GM18505 (cell line): ENCODE measurements around the gene CGB8.

ENCODE experiments used
- ATAC-seq: cut with Tn5 transposase; IDR thresholded peaks from one replicate; pipeline ENCODE4 v1.9.1; 2021; ENCODE audit not compliant: unreplicated experiment
- POLR2A ChIP-seq: IDR thresholded peaks from 4 replicates; pipeline ENCODE4 v1.6.1; 2011; ENCODE audit warnings: borderline replicate concordance; ENCODE audit not compliant: insufficient read depth, insufficient read length; ENCODE audit errors: extremely low read depth

CGB8 gene

DNA sequence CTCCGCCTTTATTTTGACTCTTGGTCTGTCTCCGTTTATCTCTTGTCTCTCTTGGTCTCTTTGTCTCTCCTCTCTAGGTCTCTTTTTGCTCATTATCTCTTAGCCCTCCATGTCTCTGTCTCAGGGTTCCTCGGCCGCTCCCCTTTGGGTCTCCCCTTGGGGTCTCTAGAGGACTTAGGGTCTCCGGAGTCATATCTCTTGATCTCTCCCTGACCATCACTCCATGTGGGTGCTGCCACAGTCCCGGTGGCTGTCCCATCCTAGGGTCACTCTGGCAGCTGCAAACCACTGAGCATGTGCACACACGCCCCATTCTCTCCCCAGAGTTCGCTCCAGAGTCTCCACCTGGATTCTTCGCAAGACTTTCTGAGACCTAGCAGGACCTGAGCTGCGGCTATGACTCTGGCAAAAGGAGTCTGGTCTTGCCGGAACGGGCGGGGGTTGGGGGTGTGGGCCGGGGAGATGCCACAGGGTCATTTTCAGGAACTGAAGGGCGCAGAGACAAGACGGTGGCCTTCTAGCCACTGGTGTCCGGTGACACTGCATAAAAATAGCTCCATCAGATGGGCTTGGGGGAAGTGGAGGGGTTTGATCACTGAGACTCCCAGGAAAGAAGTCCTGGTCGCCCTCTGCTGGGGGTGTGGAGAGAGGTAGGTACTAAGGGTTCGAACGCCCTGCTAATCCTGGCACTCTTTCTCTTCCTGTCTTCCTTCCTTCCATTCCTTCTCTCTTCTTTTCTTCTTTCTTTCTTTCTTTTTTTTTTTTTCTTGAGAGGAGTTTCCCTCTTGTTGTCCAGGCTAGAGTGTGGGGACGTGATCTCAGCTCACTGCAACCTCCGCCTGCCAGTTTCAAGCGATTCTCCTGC lies 24.8 kb upstream of the CGB8 start:
- no peak for TF ChIP-seq POLR2A
- no peak for ATAC-seq

DNA sequence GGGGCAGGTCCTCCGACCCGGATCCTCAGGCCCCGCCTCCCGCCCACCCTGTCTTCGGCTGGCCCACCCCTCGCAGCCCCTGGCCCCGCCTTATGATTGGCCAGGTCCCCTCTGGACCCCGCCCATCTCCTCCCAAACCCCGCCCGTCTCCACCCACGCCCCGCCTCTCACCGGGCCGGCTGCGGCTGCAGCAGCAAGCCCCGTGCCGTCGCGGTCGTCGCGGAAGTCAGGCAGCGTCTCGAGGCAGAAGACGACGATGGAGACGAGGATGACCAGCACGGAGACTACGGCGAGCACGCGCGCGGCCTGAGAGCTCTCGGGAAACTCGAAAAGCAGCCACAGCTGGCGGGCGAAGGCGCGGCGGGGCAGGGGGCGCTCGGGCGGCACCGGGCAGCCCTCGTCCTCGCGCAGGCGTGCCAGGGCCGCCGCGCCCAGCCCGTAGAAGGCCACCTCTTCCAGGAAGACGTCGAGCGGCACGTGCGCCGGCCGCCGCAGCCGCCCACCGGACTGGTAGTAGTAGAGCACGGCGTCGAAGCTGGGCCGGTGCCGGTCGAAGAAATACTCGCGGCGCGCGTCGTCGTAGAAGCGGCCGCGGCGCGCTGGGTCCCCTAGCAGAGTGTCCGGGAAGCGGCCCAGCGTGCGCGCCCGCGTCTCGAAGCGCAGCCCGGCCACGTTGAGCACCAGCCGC lies 23.1 kb upstream of the CGB8 start:
- no peak for ATAC-seq
- no peak for TF ChIP-seq POLR2A

- ATAC-seq: no peak
- no peak for TF ChIP-seq POLR2A
Measured at GRCh38 chr19:49070416-49070815, 21.5 kb upstream of the CGB8 start.

DNA sequence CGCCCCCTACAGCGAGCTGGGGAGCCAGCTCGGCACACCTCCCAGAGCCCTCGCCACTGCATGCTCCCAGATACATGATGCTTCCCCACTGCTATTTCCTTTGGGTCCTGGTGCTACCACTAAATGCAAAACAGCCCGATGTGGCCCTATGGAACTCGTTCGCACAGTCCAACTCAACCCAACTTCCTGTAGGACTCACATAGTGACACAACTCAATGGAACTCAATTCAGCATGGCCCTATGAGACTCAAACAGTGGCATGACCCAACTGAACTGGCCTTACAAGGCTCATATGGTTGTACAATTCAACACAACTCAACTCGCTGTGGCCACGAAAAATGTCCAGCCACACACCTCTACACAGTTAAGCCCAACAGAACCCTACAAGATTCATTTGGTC lies 20.1 kb upstream of the CGB8 start:
- no peak for ATAC-seq
- no peak for TF ChIP-seq POLR2A

DNA sequence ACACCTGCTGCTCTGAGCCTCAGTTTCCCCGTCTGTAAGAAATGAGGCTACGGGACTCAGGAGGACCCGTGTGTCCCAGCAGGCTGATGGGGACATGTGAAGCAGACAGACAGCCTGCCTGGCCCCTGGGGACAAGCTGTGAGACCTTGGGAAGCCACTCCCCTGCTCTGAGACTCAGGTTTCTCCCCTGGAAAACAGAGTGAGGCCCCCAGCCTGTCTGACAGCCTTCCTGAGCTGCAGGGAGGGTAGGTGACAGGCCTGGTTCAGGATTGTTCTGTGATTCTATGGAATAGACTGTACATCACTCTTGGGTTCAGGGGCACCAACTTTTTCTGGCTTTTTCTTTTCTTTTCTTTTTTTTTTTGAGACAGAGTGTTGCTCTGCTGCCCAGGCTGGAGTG lies 18.6 kb upstream of the CGB8 start:
- no peak for ATAC-seq
- TF ChIP-seq POLR2A: no peak

DNA sequence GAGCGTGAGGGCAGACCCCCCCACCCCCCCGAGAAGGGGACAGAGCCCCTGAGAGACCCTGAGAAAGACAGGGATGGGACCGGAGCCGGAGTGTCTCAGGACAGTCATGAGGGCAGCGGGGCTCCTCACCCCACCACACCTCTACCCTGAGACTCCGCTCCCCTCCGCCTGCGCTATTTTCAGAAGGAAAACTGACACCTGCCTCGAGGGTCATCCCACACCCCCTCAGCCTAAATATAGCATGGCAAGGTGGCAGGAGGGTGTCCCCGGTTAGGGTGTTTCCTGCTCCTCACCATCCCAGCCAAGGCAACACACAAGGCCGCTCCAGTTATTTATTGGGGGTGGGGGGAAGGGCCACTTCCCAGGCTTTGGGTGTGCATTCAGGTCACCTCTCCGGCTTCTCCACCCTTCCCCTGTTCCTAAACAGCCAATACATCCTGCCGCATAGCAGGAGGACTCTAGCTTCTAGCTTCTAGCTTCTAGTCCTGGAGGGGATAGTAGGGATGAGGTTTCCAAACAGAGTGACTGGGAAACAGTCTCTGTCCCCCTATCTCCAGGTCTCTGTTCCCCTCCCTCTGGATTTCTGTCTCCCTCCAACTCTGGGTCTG lies 17.1 kb upstream of the CGB8 start:
- no peak for ATAC-seq
- no peak for TF ChIP-seq POLR2A

DNA sequence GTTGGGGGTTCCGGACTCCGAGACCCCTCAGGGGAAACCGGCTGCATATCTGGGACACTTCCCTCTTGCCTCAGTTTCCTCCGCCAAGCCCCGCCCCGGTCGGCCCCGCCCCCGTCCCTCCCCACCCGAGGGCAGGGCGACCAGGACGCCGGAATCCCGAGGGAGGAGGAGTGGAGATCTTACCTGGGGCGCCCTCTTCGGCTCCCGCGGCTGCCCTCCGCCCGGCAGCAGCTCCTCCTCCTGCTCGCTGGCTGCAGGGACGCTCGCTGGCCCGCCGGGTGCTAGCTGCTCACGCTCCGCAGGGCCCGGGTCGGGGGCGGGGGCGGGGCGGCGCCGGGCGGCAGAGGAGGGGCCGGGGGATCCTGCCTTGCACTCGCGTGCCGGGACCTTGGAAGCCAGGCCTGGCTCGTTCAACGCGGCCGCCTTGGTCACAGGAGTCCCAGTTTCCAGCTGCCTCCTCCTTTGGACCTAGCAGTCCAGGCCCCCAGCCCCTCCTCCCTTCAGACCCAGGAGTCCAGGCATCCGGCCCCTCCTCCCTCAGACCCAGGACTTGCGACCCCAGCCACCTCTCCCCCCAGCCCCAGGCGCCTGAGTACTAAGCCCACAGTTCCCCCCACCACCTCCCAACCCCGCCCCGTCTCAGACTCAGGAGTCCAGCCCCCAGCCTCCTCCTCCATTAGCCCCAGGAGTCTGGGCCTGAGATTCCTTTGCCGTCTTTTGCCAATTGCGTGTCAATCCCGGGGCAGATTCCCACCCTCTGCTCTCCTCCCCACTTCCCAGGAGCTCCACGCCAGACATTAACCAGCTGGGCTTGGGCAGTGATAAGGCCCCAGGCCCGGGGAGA lies 16.1 kb upstream of the CGB8 start, which contains the start of gene NTF4:
TSS of gene NTF4 (minus strand) at position 51 of the 844 bp plus-strand sequence. CDS start 2,821 bp downstream, outside the sequence.
- no peak for TF ChIP-seq POLR2A

DNA sequence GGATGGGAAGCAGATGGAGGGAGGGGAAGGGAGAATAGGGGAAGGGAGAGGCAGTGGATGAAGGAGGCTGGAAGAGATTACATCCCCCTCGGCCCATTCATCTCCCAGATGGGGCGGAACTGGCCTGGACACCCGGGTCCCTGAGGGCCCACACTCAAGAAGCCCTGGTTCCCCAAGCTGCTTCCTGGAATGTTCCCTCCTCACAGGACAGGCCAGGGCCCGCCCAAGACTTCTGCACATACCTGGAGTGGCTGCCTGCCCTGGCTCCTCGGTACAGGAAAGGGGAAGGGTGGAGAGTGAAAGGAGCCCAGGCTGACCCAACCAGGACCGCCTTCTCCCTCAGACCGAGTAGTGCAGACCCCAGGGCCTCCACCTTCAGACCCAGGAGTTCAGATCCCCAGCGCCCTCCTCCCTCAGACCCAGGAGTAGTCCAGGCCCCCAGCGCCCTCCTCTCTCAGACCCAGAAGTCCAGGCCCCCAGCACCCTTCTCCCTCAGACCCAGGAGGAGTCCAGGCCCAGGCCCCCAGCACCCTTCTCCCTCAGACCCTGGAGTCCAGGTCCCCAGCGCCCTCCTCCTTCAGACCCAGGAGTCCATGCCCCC lies 15.2 kb upstream of the CGB8 start:
- no peak for ATAC-seq
- TF ChIP-seq POLR2A: no peak

More for the DNA sequence above, 16.1 kb upstream of the CGB8 start, which contains the start of gene NTF4:
- ATAC-seq: no peak

GRCh38 chr19:49061445-49061844 lies 12.5 kb upstream of the CGB8 start:
- no peak for ATAC-seq

GRCh38 chr19:49061000-49061399 lies 12.1 kb upstream of the CGB8 start:
- TF ChIP-seq POLR2A: no peak
- no peak for ATAC-seq

More at GRCh38 chr19:49061445-49061844, 12.5 kb upstream of the CGB8 start:
- TF ChIP-seq POLR2A: no peak

- ATAC-seq: no peak
- TF ChIP-seq POLR2A: no peak
Measured at GRCh38 chr19:49059053-49059452, 10.1 kb upstream of the CGB8 start.

GRCh38 chr19:49058562-49058961 lies 9.7 kb upstream of the CGB8 start:
- ATAC-seq: no peak
- TF ChIP-seq POLR2A: no peak
